ENCODE results near the gene ZRANB3.
"Not testable (repeated sequence)": the region's sequence is repeated elsewhere in the genome, so short reads cannot be mapped to it uniquely, and the experiment has no call there.

The ZRANB3 gene

GRCh38 chr2:135530313-135531230 is at the start of gene ZRANB3:
TSS of gene ZRANB3 (minus strand) at chr2:135531218.
- peak; percentile 98 for DNase-seq

GRCh38 chr2:135573620-135574019 is 42.6 kb upstream of the ZRANB3 start:
- no peak for DNase-seq

GRCh38 chr2:135570884-135571283 is 39.9 kb upstream of the ZRANB3 start:
- no peak for DNase-seq

GRCh38 chr2:135563793-135564192 is 32.8 kb upstream of the ZRANB3 start:
- DNase-seq = no peak

GRCh38 chr2:135561925-135562324 is 30.9 kb upstream of the ZRANB3 start:
- DNase-seq = no peak

- DNase-seq = no peak
Observed at GRCh38 chr2:135557530-135557929, 26.5 kb upstream of the ZRANB3 start.

- no peak for DNase-seq
Observed at GRCh38 chr2:135555311-135555710, 24.3 kb upstream of the ZRANB3 start.

GRCh38 chr2:135552887-135553286 is 21.9 kb upstream of the ZRANB3 start:
- no peak for DNase-seq

- DNase-seq = no peak
Observed at GRCh38 chr2:135551356-135551755, 20.3 kb upstream of the ZRANB3 start.

- no peak for DNase-seq
Observed at GRCh38 chr2:135547311-135547710, 16.3 kb upstream of the ZRANB3 start.

GRCh38 chr2:135546436-135546835 is 15.4 kb upstream of the ZRANB3 start:
- DNase-seq = no peak

- DNase-seq = not testable (repeated sequence)
Observed at GRCh38 chr2:135533545-135533944, 2.5 kb upstream of the ZRANB3 start.

- no peak for DNase-seq
Observed at GRCh38 chr2:135532581-135532980, 1.6 kb upstream of the ZRANB3 start.

GRCh38 chr2:135531231-135532197 is 496 bp upstream of the ZRANB3 start, which contains the start of gene R3HDM1:
TSS of gene R3HDM1 (plus strand) at chr2:135531484. CDS start at chr2:135604846, 73,362 bp downstream.
- peak; percentile 98 for DNase-seq

- DNase-seq = no peak
Observed at GRCh38 chr2:135528006-135528405, 3.0 kb downstream of the ZRANB3 start.

- no peak for DNase-seq
Observed at GRCh38 chr2:135525786-135526185, 5.2 kb downstream of the ZRANB3 start.

- DNase-seq = no peak
Observed at GRCh38 chr2:135512099-135512498, 18.9 kb downstream of the ZRANB3 start.

GRCh38 chr2:135510577-135510976 is 20.4 kb downstream of the ZRANB3 start:
- no peak for DNase-seq

GRCh38 chr2:135504811-135505210 is 26.2 kb downstream of the ZRANB3 start:
- DNase-seq = no peak

GRCh38 chr2:135498588-135498987 is 32.4 kb downstream of the ZRANB3 start:
- DNase-seq = not testable (repeated sequence)

- no peak for DNase-seq
Observed at GRCh38 chr2:135494917-135495316, 36.1 kb downstream of the ZRANB3 start.

- DNase-seq = no peak
Observed at GRCh38 chr2:135494503-135494902, 36.5 kb downstream of the ZRANB3 start.

- no peak for DNase-seq
Observed at GRCh38 chr2:135490376-135490775, 40.6 kb downstream of the ZRANB3 start.

Data from KG1 (cell line).